Type B pancreatic cell (in vitro differentiated cells): Measurements from ENCODE around the gene GFAP. TPM values are rescaled to one million over a fixed set of nuclear protein-coding genes. Genes with fewer than 3 reads are reported as not detected.
A peak's percentile ranks its signal among the peaks of the same experiment; 100 is the strongest.

ENCODE experiments used
- DNase-seq: peaks from one replicate; pipeline ENCODE4 v3.0.0; 2021; ENCODE audit warnings: mixed read lengths; ENCODE audit not compliant: unreplicated experiment; ENCODE audit errors: extremely low spot score
- H3K27ac Mint-ChIP-seq: 2 replicates; pipeline ENCODE4 v1.8.0; 2021; ENCODE audit warnings: mild to moderate bottlenecking, mixed read lengths
- H3K27me3 Mint-ChIP-seq: 2 replicates; pipeline ENCODE4 v1.8.0; 2021; ENCODE audit warnings: mixed read lengths
- H3K36me3 Mint-ChIP-seq: 2 replicates; pipeline ENCODE4 v1.8.0; 2021; ENCODE audit warnings: mixed read lengths
- H3K4me1 Mint-ChIP-seq: one replicate; pipeline ENCODE4 v1.8.0; 2021; ENCODE audit warnings: mixed read lengths; ENCODE audit not compliant: unreplicated experiment
- H3K4me3 Mint-ChIP-seq: 2 replicates; pipeline ENCODE4 v1.8.0; 2021; ENCODE audit warnings: mild to moderate bottlenecking, mixed read lengths
- H3K9me3 Mint-ChIP-seq: 2 replicates; pipeline ENCODE4 v1.8.0; 2021; ENCODE audit warnings: mixed read lengths
- CTCF ChIP-seq: fragments of 200-600 bp; sonication (generic); conservative IDR thresholded peaks from 2 replicates; pipeline ENCODE4 v1.5.0; 2021; ENCODE audit warnings: antibody characterized with exemption, mild to moderate bottlenecking
- long read RNA-seq: library from polyadenylated mRNA; unstranded; transcript quantifications from one replicate; pipeline ENCODE4 v2.0.0, GENCODE V29; 2020
- total RNA-seq: library from RNA; stranded (reverse); gene quantifications from 2 replicates; pipeline ENCODE4 v1.2.1, GENCODE V29; 2021; ENCODE audit warnings: low replicate concordance

Gene GFAP
- total RNA-seq = 0.10 and 0.26 TPM in 2 replicates
- long read RNA-seq = 0 reads

GRCh38 chr17:44915321-44915726 lies at the start of gene GFAP:
TSS of gene GFAP (minus strand) at chr17:44915500. CDS start at chr17:44915486, 14 bp downstream.
- H3K4me3 Mint-ChIP-seq = no peak within 1 kb of the TSS
- no peak for TF ChIP-seq CTCF
- no peaks in the 10 kb centered on the region for H3K9me3 Mint-ChIP-seq
- H3K27ac Mint-ChIP-seq = peak within 1 kb of the TSS; percentile 23
- no peaks in the 10 kb centered on the region for H3K36me3 Mint-ChIP-seq
- no peak for DNase-seq
- peaks cover 50% of the 10 kb centered on the region for H3K27me3 Mint-ChIP-seq
- peaks cover 6% of the 10 kb centered on the region for H3K4me1 Mint-ChIP-seq

- Mint-ChIP-seq H3K27me3 (peaks cover 40% of the 10 kb centered on the region), H3K4me1 (no peaks in the 10 kb centered on the region), H3K9me3 (no peaks in the 10 kb centered on the region), H3K27ac (no peak overlapping the region), H3K4me3 (no peak overlapping the region), H3K36me3 (no peaks in the 10 kb centered on the region)
- TF ChIP-seq CTCF = no peak
- DNase-seq = no peak
Observed at GRCh38 chr17:44961921-44962350, 46.6 kb upstream of the GFAP start.

GRCh38 chr17:44960691-44961090 lies 45.4 kb upstream of the GFAP start:
- Mint-ChIP-seq H3K4me1 (peaks cover 9% of the 10 kb centered on the region), H3K27ac (no peak overlapping the region), H3K9me3 (no peaks in the 10 kb centered on the region), H3K36me3 (no peaks in the 10 kb centered on the region), H3K27me3 (peaks cover 36% of the 10 kb centered on the region), H3K4me3 (no peak overlapping the region)
- no peak for DNase-seq
- no peak for TF ChIP-seq CTCF

GRCh38 chr17:44959821-44960531 lies 44.7 kb upstream of the GFAP start:
- Mint-ChIP-seq H3K4me1 (peaks cover 11% of the 10 kb centered on the region), H3K4me3 (no peak overlapping the region), H3K36me3 (no peaks in the 10 kb centered on the region), H3K27ac (no peak overlapping the region), H3K27me3 (peaks cover 34% of the 10 kb centered on the region), H3K9me3 (no peaks in the 10 kb centered on the region)
- no peak for DNase-seq
- TF ChIP-seq CTCF = no peak

- no peak for TF ChIP-seq CTCF
- no peak overlapping the region for H3K27ac Mint-ChIP-seq
- no peak overlapping the region for H3K4me3 Mint-ChIP-seq
- H3K4me1 Mint-ChIP-seq = peaks cover 11% of the 10 kb centered on the region
- H3K9me3 Mint-ChIP-seq = no peaks in the 10 kb centered on the region
- no peaks in the 10 kb centered on the region for H3K36me3 Mint-ChIP-seq
- DNase-seq = no peak
- peaks cover 22% of the 10 kb centered on the region for H3K27me3 Mint-ChIP-seq
Observed at GRCh38 chr17:44956998-44957981, 42.0 kb upstream of the GFAP start.
